GM12865 (cell line): ENCODE measurements around the gene GPX4.

Experiments used
- DNase-seq: peaks from one replicate; pipeline ENCODE4 v3.0.0; 2010; ENCODE audit warnings: low read depth
- H3K4me3 ChIP-seq: 2 replicates; pipeline ENCODE4 v1.5.1; 2011; ENCODE audit warnings: mild to moderate bottlenecking, low read depth, low read length, control low read depth
- TF ChIP-seq, protein P1 (sequence below): IDR thresholded peaks from 2 replicates; pipeline ENCODE4 v1.5.1; 2011; ENCODE audit warnings: low read length, control low read depth, low read depth, inconsistent platforms; ENCODE audit not compliant: insufficient read depth; ENCODE audit errors: missing control alignments

Gene GPX4

DNA sequence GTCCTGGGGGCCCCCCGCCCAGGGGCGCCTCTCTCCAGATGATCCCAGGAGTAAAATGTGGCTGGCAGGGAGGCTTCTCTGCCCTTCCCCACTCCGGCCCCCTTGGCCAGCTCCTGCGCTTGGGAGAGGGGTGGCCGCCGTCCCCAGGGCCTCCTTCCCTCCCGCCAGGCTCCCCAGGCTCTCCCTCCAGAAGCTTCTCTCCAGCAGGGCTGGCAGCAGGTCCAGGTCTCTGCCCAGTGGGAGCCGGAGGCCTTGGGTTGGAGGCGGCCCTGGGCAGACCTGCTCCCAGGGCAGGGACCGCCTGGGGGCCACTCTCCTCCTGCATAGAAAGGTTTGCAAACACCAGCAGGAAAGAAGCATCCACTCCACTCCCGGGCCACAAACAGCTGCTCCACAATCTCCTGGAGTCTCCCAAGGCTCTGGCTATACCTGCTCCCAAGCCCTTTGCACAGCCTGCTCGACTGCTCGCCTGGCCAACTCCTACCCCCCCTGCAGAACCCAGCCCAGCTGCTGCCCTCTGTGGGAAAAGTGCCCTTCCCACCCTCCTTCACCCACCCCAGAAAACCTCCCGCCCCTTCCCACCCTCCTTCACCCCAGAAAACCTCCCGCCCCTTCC is 44.2 kb downstream of the GPX4 start:
- TF ChIP-seq, protein P1, sequence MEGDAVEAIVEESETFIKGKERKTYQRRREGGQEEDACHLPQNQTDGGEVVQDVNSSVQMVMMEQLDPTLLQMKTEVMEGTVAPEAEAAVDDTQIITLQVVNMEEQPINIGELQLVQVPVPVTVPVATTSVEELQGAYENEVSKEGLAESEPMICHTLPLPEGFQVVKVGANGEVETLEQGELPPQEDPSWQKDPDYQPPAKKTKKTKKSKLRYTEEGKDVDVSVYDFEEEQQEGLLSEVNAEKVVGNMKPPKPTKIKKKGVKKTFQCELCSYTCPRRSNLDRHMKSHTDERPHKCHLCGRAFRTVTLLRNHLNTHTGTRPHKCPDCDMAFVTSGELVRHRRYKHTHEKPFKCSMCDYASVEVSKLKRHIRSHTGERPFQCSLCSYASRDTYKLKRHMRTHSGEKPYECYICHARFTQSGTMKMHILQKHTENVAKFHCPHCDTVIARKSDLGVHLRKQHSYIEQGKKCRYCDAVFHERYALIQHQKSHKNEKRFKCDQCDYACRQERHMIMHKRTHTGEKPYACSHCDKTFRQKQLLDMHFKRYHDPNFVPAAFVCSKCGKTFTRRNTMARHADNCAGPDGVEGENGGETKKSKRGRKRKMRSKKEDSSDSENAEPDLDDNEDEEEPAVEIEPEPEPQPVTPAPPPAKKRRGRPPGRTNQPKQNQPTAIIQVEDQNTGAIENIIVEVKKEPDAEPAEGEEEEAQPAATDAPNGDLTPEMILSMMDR: no peak
- DNase-seq: no peak
- no peak overlapping the region for H3K4me3 ChIP-seq

DNA sequence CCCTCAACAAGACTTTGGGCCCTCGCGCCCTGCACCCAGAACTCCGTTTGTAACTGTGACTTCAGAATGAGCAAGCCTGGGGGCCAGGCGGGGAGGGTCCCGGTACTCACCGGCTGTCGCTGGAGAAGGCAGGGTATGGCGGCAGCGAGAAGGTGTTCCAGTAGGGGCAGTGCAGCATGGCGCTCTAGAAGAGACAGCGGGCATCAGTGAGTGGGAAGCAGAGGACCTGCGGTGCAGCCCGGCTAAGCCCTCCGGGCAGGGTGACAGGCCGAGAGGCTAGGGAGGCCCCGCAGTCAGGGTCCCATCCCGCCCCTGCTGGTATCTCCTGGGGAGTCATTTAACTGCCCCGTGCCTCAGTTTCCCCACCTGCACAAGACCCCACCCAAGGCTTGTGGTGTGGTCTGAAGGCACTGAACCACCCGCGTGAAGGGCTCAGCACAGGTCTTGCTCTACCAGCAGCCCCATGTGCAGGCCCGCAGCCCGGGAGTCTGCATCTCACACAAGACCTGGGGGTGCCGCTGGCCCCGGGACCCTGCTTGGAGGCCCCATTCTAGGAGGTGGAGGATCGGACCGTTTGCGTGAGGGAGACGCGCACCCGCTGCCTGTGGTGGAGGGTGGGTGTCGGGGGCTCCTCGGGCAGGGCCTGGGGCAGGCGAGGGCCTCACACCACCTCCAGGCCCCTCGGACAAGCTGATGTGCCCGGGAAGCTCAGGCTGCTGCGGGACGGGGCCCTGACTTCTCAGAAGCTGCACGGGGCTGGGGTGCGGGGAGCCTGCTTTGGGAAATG is 45.7 kb downstream of the GPX4 start:
- TF ChIP-seq, protein P1: no peak
- DNase-seq: no peak
- no peak overlapping the region for H3K4me3 ChIP-seq

DNA sequence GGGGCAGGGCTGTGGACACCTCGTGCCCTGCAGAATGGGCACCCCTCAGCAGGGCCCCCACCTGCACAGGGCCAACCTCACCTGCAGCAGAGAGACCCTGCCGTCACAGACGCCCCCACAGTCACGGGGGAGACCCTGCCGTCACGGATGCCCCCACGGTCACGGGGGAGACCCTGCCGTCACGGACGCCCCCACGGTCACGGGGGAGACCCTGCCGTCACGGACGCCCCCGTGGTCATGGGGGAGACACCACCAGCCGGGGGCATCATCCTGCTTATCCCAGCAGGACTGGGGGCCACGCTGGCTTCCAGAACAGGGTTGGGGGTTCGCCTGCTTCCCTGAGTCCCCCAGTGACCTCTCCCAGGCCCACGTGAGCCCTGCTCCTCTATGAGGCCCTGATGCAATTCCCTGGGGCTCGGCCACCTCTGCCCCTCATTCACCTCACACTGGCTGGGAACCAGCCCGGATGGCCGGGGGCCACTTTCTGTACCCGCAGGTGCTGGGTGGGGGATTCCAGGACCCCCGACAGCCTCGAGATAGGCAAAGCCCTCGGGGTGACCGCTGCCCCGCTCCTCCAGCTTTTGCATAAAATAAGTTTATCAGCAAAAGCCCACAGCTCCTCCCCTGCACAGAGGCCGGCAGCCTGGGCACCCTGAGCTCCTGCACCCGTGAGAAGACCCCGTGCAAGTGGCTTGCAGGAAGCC is 46.7 kb downstream of the GPX4 start:
- no peak overlapping the region for H3K4me3 ChIP-seq
- no peak for DNase-seq
- TF ChIP-seq, protein P1: no peak

DNA sequence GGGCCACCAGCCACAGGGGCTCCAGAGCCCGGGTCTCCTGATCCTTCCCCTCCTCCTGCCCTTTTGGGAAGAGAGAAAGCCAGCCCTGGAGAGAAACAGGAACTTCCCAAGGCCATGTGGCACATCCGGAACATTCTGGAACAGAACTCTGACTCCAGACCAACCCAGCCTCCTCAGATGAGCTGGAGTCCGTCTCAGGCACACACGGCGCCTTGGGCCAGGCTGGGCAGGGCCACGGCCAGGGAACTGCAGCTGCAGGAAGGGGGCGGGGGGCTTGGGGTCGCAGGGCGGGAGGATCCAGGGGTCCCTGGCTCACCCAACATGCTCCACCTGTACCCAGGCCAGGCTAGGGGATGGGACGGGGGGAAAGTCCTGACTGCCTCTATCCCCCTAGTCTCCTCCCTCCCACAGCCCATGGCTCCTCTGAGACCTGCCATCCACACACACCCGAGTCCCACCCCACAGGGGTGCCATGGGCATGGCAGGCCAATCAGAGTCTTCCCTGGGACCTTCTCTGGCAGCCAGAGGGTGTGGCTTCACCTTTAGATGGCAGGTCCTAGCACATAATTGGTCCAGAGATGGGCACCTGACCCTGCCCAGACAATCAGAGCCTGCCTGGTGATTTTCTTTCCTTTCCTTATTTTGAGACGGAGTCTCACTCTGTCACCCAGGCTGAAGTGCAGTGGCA is 47.4 kb downstream of the GPX4 start:
- DNase-seq: no peak
- TF ChIP-seq, protein P1: no peak
- no peak overlapping the region for H3K4me3 ChIP-seq

DNA sequence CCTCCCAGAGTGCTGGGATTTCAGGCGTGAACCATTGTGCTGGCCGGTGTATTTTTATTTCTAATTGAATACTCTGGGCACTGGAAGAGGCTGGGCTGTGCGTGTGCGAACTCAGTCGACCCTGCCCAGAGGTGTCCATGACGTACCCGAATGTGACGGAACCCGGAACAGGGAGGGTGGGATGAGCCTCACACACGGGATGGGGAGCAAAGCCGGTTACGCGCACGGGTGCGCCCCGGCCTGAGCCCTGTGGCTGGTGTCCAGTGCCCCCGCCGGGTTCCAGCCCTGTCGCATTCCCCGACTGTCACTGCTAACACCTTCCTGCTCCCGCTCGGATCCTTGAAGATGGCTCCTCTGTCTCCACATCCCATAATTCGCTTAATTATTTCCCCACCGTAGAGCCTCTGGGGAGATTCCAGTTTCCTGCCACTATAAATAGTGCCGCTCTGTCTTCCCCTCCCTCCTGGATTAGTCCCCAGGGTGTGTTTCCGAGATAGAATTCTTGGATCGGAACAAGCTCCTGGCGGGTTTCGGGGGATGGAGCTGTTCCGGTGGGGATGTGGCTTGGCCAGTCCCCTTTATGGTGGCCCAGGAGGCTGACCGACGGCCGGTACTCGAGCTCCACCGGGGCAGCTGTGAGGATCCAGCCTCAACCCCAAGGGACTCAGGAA is 48.3 kb downstream of the GPX4 start:
- TF ChIP-seq, protein P1: no peak
- DNase-seq: no peak
- H3K4me3 ChIP-seq: no peak overlapping the region

DNA sequence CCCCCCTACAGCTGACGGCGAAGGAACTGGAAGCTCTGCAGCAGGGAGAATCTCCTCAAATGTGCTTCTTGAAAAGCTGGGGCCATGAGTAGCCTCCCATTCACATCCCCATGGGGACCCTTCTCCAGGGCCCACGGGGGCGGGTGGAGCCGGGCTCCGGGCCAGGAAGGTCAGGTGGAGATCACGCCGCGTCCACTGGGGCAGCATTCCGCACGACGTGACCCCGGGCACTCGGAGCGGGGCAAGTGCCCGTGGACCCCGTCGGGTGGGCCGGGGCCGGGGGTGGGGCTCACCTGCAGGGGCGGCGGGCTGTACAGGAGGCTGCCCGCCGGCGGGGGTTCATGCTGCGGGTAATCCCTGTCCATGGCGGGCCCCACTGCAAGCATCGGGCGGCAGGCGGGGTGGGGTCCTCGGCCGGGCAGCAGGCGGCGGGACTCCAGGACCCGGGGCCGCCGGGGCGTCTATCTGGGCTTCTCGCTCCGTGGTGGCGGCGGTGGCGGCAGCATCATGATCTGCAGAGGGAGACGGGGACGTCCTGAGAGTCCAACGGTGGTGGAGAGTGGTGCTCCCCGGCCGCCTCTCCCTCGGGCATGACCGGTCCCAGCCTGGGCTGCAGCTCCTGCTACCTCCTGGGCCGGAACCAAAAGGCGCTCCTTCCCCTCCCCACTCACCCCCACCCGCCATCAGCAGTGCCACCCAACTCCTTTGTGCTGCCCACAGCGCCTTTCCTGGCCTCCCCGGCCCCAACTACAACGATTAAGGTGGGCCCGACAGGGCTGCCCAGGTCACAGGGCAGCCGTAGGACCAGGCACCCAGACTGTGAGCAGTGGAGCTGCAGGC is 50.3 kb downstream of the GPX4 start:
- DNase-seq: no peak
- H3K4me3 ChIP-seq: no peak overlapping the region
- TF ChIP-seq, protein P1: no peak
